GM15510 (cell line): ENCODE data around the gene WWTR1.

Experiments
- POLR2A ChIP-seq: IDR thresholded peaks from 3 replicates; pipeline ENCODE4 v1.6.1; 2011; ENCODE audit warnings: borderline replicate concordance; ENCODE audit not compliant: insufficient read length; ENCODE audit errors: extremely low read depth

Gene WWTR1

GRCh38 chr3:149480326-149481017, 177.4 kb downstream of the WWTR1 start:
- TF ChIP-seq POLR2A, result no peak

DNA sequence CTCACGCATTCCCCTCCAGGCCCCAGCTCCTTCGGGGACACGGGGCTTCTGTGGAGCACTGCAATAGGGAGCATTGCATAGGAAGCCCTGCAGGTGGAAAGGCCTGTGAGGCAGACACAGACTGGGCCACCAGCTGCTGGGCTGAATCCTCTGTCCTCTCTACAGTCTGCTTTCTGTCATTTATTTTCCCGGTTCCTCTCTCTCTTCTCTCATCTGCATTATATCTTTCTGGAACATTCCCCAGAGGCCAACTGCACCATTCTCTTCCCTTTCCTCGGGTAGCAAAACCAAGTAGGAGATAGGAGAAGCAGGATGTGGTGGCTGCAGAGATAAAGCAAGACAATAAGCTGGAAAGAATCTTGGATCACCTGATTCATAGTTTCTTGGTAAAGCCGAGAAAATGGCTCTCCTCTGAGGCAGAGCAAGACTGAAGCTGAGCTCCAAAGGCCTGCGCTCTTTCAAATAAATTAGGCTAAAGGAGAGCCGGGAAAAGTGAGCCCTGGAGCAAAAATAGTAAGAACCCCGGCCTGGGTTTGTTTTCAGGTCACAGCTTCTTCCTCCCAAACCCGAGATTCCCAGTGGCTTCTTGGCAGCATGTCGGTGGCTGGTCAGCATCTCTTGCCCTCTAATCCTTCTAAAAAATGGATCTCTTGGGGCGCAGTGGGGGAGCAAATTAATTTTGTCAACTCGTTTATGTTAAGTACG, 178.1 kb downstream of the WWTR1 start:
- TF ChIP-seq POLR2A, result no peak

- no peak for TF ChIP-seq POLR2A
Measured at GRCh38 chr3:149476225-149476624, 181.6 kb downstream of the WWTR1 start.

DNA sequence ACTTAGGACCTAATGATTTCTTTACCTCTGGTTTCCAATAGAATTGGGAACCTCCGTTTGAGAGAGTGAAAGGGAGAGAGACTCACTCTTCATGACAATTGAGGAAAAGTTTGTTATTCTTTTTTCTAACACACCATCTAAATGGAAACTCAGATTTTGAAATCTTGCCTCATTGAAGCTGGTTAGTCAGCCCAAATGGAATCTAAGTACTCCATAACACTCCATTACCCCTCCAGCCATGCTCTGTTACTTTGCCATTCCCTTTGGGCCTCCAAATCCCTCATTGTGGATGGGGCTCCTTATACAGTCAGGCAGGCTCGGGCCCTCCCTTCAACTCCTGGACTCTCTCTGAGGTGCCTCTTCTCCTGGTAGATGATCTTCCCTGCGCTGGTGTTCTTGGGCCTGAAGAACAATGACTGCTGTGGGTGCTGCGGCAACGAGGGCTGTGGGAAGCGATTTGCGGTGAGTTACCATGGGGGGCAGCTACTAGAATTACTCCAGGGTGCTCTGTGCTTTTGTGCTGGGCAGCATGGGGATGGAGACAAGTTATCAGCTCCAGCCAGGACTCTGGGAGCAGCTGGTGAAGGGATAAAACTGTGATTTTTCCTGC, 182.3 kb downstream of the WWTR1 start:
- TF ChIP-seq POLR2A, result no peak

GRCh38 chr3:149474250-149474817, 183.5 kb downstream of the WWTR1 start, which contains the start of gene TM4SF4:
TM4SF4 (plus strand) TSS chr3:149474697; CDS start chr3:149474878, 181 bp downstream.
- no peak for TF ChIP-seq POLR2A

GRCh38 chr3:149473357-149474249, 184.2 kb downstream of the WWTR1 start:
- no peak for TF ChIP-seq POLR2A

DNA sequence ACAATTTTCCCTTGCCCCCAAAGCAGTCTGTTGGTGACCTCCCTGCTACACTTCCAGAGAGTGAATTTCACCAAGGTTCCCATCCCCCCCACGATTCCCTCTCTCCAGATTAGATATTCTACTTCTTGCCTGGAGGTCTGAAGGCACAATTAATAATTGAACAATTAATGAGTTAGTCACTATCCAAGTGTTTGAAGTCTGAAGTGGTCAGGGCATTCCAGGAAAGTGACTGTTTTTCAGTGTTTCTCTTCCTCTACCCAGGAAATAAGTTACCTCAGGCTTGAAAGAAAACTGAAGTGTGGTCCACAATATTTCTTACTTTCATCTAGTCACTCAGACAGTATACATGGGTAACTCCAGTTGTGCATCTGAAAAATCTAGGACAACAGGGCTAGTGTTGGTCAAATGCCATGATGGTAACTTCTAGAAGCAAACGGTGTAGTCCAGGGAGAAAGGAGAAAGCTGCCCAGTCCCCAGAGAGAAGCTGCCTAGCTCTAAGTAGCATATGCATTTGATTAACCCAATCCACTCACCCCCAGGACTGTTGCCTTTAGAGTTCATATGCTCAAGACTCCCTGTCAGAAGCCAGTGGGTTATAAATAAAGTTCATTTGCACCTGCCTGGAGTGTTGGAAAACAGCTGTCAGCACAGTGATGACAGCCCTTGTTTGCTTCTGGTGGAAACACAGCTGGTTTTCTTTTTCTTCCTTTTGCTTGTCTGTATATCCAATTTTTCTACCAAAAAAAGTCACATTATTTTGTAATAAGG, 185.6 kb downstream of the WWTR1 start:
- TF ChIP-seq POLR2A, result no peak

- no peak for TF ChIP-seq POLR2A
Measured at GRCh38 chr3:149470381-149470780, 187.4 kb downstream of the WWTR1 start.

DNA sequence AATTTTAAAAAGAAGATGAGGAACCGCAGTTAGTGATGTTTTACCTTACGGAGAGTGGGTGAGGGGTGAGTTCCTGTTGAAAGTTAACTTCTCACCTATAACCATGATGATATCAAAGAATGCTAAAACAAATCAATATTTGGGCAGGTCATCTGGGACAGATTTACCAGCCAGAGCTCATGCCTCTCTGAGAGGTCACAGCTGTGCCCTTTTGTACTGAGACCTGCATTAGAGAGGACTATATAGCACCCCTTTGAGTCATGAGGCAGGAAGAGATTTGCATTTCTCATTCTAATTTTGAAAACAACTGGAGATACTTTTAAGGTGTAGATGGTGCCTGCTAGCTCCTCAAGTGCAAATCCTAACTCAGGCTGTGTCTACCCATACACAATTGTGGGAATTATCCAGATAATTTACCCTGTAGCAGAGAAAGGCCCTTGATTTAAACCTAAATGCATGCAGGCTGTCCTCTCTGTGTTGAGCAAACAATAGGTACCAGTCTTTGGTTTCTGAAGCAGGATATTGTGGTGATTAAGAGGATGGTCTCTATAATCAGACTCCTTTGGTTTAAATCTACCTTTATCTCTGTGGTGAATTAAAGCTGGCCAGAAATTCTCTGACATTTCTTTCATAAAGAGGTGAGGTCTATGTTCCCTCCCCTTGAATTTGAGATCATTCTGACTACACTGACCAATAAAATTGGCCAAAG, 189.2 kb downstream of the WWTR1 start:
- no peak for TF ChIP-seq POLR2A
